ENCODE results near the gene NUDT17.
A peak's percentile ranks its signal among the peaks of the same experiment; 100 is the strongest.

The NUDT17 gene

GRCh38 chr1:145847827-145848226 is 2.4 kb downstream of the NUDT17 start:
- no peaks in the 10 kb centered on the region for H3K9me3 ChIP-seq (ENCODE audit: control insufficient read depth, insufficient read depth, low read length)
- DNase-seq (ENCODE audit: low read depth, low spot score): no peak
- H3K4me1 ChIP-seq (ENCODE audit: control insufficient read depth, insufficient read depth, low read length): peaks cover 1% of the 10 kb centered on the region; the same call in 1 of the 2 replicates
- WGBS (ENCODE audit: insufficient coverage, insufficient read length): no CpG with 5 or more reads among the region's 3 CpGs
- no peak overlapping the region for H3K27ac ChIP-seq (ENCODE audit: low read length)
- no peaks in the 10 kb centered on the region for H3K27me3 ChIP-seq (ENCODE audit: control insufficient read depth, insufficient read depth, low read length)
- H3K36me3 ChIP-seq (ENCODE audit: control insufficient read depth, insufficient read depth, low read length): peaks cover 13% of the 10 kb centered on the region
- H3K4me3 ChIP-seq (ENCODE audit: low read length): no peak overlapping the region

- WGBS (ENCODE audit: insufficient coverage, insufficient read length): no CpG with 5 or more reads among the region's 15 CpGs
- Histone ChIP-seq H3K9me3 (ENCODE audit: control insufficient read depth, insufficient read depth, low read length) (no peaks in the 10 kb centered on the region), H3K27me3 (ENCODE audit: control insufficient read depth, insufficient read depth, low read length) (no peaks in the 10 kb centered on the region), H3K4me1 (ENCODE audit: control insufficient read depth, insufficient read depth, low read length) (peaks cover 1% of the 10 kb centered on the region; the same call in 1 of the 2 replicates), H3K4me3 (ENCODE audit: low read length) (no peak overlapping the region), H3K27ac (ENCODE audit: low read length) (no peak overlapping the region), H3K36me3 (ENCODE audit: control insufficient read depth, insufficient read depth, low read length) (peaks cover 21% of the 10 kb centered on the region)
- DNase-seq (ENCODE audit: low read depth, low spot score): no peak
Observed at GRCh38 chr1:145849356-145850160, 4.1 kb downstream of the NUDT17 start.

- H3K9me3 ChIP-seq (ENCODE audit: control insufficient read depth, insufficient read depth, low read length): no peaks in the 10 kb centered on the region
- H3K27ac ChIP-seq (ENCODE audit: low read length): no peak overlapping the region
- H3K4me1 ChIP-seq (ENCODE audit: control insufficient read depth, insufficient read depth, low read length): peaks cover 2% of the 10 kb centered on the region; the same call in 1 of the 2 replicates
- peaks cover 23% of the 10 kb centered on the region for H3K36me3 ChIP-seq (ENCODE audit: control insufficient read depth, insufficient read depth, low read length)
- H3K27me3 ChIP-seq (ENCODE audit: control insufficient read depth, insufficient read depth, low read length): no peaks in the 10 kb centered on the region
- DNase-seq (ENCODE audit: low read depth, low spot score): no peak
- H3K4me3 ChIP-seq (ENCODE audit: low read length): no peak overlapping the region
- no CpG with 5 or more reads among the region's 7 CpGs for WGBS (ENCODE audit: insufficient coverage, insufficient read length)
Observed at GRCh38 chr1:145855426-145855948, 10.1 kb downstream of the NUDT17 start.

DNA sequence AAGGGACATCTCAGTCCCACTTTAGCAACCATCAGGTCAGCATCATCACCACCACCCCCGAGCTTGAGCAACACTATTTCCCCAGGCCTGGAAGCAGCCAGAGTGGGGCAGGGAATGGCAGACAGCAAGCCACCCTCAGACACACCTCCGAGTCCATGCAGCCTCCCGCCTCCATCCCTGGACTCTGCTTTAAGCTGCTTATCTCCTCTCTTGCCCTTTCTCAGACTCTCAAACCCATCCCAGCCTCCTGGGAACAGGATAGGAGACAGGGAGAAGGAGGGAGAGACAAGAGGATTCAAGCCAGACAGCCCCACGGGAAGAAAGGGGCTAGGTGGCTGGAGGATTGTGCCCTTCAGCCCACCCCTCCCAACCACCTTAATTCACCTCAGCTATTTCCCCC is 11.7 kb downstream of the NUDT17 start:
- no peaks in the 10 kb centered on the region for H3K9me3 ChIP-seq (ENCODE audit: control insufficient read depth, insufficient read depth, low read length)
- no peak overlapping the region for H3K27ac ChIP-seq (ENCODE audit: low read length)
- peaks cover 20% of the 10 kb centered on the region for H3K36me3 ChIP-seq (ENCODE audit: control insufficient read depth, insufficient read depth, low read length)
- H3K4me1 ChIP-seq (ENCODE audit: control insufficient read depth, insufficient read depth, low read length): peaks cover 2% of the 10 kb centered on the region; the same call in 1 of the 2 replicates
- no CpG with 5 or more reads among the region's 4 CpGs for WGBS (ENCODE audit: insufficient coverage, insufficient read length)
- H3K27me3 ChIP-seq (ENCODE audit: control insufficient read depth, insufficient read depth, low read length): no peaks in the 10 kb centered on the region
- H3K4me3 ChIP-seq (ENCODE audit: low read length): no peak overlapping the region
- no peak for DNase-seq (ENCODE audit: low read depth, low spot score)

- peaks cover 2% of the 10 kb centered on the region; the same call in 1 of the 2 replicates for H3K4me1 ChIP-seq (ENCODE audit: control insufficient read depth, insufficient read depth, low read length)
- WGBS (ENCODE audit: insufficient coverage, insufficient read length): no CpG with 5 or more reads among the region's 35 CpGs
- no peaks in the 10 kb centered on the region for H3K9me3 ChIP-seq (ENCODE audit: control insufficient read depth, insufficient read depth, low read length)
- H3K27ac ChIP-seq (ENCODE audit: low read length): no peak overlapping the region
- no peaks in the 10 kb centered on the region for H3K27me3 ChIP-seq (ENCODE audit: control insufficient read depth, insufficient read depth, low read length)
- H3K4me3 ChIP-seq (ENCODE audit: low read length): peak overlapping the region; percentile 98; the same call in 1 of the 2 replicates
- no peak for DNase-seq (ENCODE audit: low read depth, low spot score)
- H3K36me3 ChIP-seq (ENCODE audit: control insufficient read depth, insufficient read depth, low read length): peaks cover 20% of the 10 kb centered on the region
Observed at GRCh38 chr1:145858238-145858900, 12.9 kb downstream of the NUDT17 start.

DNA sequence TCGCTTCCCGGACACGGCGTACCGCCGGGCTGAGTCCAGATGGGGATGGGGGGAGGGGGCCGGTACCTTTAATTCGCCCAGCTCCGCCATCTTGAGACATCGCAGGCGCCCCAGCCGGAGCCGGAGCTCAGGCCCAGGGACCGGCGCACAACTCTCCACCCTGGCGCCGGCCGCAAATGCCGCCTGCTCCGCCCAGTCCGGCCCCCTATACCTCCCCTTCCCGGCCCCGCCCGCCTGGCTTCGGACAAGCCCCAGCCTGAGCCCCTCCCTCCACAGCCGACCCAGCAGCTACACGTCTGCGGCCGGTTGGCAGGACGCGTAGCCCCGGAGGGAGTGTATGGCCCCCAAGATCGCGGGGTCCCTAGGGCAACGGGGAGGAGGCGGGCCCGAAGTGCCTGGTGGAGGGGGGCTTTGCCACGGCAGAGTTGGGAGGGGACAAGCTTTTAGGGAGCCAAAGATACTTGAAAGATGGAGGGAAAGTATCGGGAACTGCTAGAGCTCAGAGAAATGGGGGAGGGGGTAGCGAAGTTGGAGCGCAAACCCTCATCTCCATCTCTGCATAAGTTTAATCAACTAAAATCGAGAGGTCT is 13.6 kb downstream of the NUDT17 start, which contains the start of gene PIAS3:
Gene PIAS3 (minus strand): TSS at position 181 of the 590 bp plus-strand sequence. CDS start 91 bp downstream, at position 90.
- no peak for DNase-seq (ENCODE audit: low read depth, low spot score)
- WGBS (ENCODE audit: insufficient coverage, insufficient read length): no CpG with 5 or more reads among the region's 42 CpGs
- Histone ChIP-seq H3K27ac (ENCODE audit: low read length) (no peak within 1 kb of the TSS), H3K36me3 (ENCODE audit: control insufficient read depth, insufficient read depth, low read length) (peaks cover 13% of the 10 kb centered on the region; the same call in 1 of the 2 replicates), H3K27me3 (ENCODE audit: control insufficient read depth, insufficient read depth, low read length) (no peaks in the 10 kb centered on the region), H3K9me3 (ENCODE audit: control insufficient read depth, insufficient read depth, low read length) (no peaks in the 10 kb centered on the region), H3K4me1 (ENCODE audit: control insufficient read depth, insufficient read depth, low read length) (peaks cover 2% of the 10 kb centered on the region; the same call in 1 of the 2 replicates), H3K4me3 (ENCODE audit: low read length) (peak within 1 kb of the TSS; percentile 98)

GRCh38 chr1:145859491-145860023 is 14.1 kb downstream of the NUDT17 start:
- no peak overlapping the region for H3K27ac ChIP-seq (ENCODE audit: low read length)
- no peaks in the 10 kb centered on the region for H3K9me3 ChIP-seq (ENCODE audit: control insufficient read depth, insufficient read depth, low read length)
- no peaks in the 10 kb centered on the region for H3K27me3 ChIP-seq (ENCODE audit: control insufficient read depth, insufficient read depth, low read length)
- peak overlapping the region; percentile 98; the same call in 1 of the 2 replicates for H3K4me3 ChIP-seq (ENCODE audit: low read length)
- no peak for DNase-seq (ENCODE audit: low read depth, low spot score)
- H3K36me3 ChIP-seq (ENCODE audit: control insufficient read depth, insufficient read depth, low read length): peaks cover 12% of the 10 kb centered on the region; the same call in 1 of the 2 replicates
- no CpG with 5 or more reads among the region's 41 CpGs for WGBS (ENCODE audit: insufficient coverage, insufficient read length)
- peaks cover 2% of the 10 kb centered on the region; the same call in 1 of the 2 replicates for H3K4me1 ChIP-seq (ENCODE audit: control insufficient read depth, insufficient read depth, low read length)

- H3K36me3 ChIP-seq (ENCODE audit: control insufficient read depth, insufficient read depth, low read length): no peaks in the 10 kb centered on the region
- WGBS (ENCODE audit: insufficient coverage, insufficient read length): no CpG with 5 or more reads among the region's 5 CpGs
Observed at GRCh38 chr1:145863282-145864018, 18.0 kb downstream of the NUDT17 start.

GRCh38 chr1:145868232-145868631 is 22.8 kb downstream of the NUDT17 start:
- Histone ChIP-seq H3K27ac (ENCODE audit: low read length) (no peak overlapping the region), H3K27me3 (ENCODE audit: control insufficient read depth, insufficient read depth, low read length) (peaks cover 2% of the 10 kb centered on the region; the same call in 1 of the 2 replicates), H3K36me3 (ENCODE audit: control insufficient read depth, insufficient read depth, low read length) (no peaks in the 10 kb centered on the region), H3K9me3 (ENCODE audit: control insufficient read depth, insufficient read depth, low read length) (no peaks in the 10 kb centered on the region), H3K4me1 (ENCODE audit: control insufficient read depth, insufficient read depth, low read length) (peaks cover 2% of the 10 kb centered on the region), H3K4me3 (ENCODE audit: low read length) (no peak overlapping the region)
- WGBS (ENCODE audit: insufficient coverage, insufficient read length): no CpG with 5 or more reads among the region's 4 CpGs
- DNase-seq (ENCODE audit: low read depth, low spot score): no peak

More at GRCh38 chr1:145863282-145864018, 18.0 kb downstream of the NUDT17 start:
- no peaks in the 10 kb centered on the region for H3K27me3 ChIP-seq (ENCODE audit: control insufficient read depth, insufficient read depth, low read length)
- no peak overlapping the region for H3K27ac ChIP-seq (ENCODE audit: low read length)
- H3K4me3 ChIP-seq (ENCODE audit: low read length): no peak overlapping the region
- no peaks in the 10 kb centered on the region for H3K9me3 ChIP-seq (ENCODE audit: control insufficient read depth, insufficient read depth, low read length)
- no peak for DNase-seq (ENCODE audit: low read depth, low spot score)
- H3K4me1 ChIP-seq (ENCODE audit: control insufficient read depth, insufficient read depth, low read length): no peaks in the 10 kb centered on the region
